H54 (cell line): ENCODE data around the gene RUSF1.
"Not testable (repeated sequence)": the region's sequence is repeated elsewhere in the genome, so short reads cannot be mapped to it uniquely, and the experiment has no call there.

ENCODE experiments used
- DNase-seq: peaks from one replicate; pipeline ENCODE4 v3.0.0; 2011; ENCODE audit warnings: low spot score, mixed read lengths; ENCODE audit not compliant: insufficient read length
- FAIRE-seq: peaks from 3 replicates; lab custom pipeline; 2011; peaks lifted over from hg19 to GRCh38; lab: Jason Lieb, UNC
- POLR2A ChIP-seq: IDR thresholded peaks from 2 replicates; pipeline ENCODE4 v1.6.1; 2011; ENCODE audit warnings: low read depth, mild to moderate bottlenecking, low read length

Gene RUSF1

GRCh38 chr16:31528523-31529107, 20.4 kb upstream of the RUSF1 start:
- no peak for DNase-seq
- no peak for FAIRE-seq
- no peak for TF ChIP-seq POLR2A

- no peak for TF ChIP-seq POLR2A
- FAIRE-seq: no peak
- DNase-seq: no peak
These were observed 19.6 kb upstream of the RUSF1 start, which contains the start of gene AHSP for GRCh38 chr16:31527734-31528274. TSS of gene AHSP (plus strand) at chr16:31527900. CDS start at chr16:31528140, 240 bp downstream.

GRCh38 chr16:31525113-31525512, 16.9 kb upstream of the RUSF1 start:
- FAIRE-seq (no peak), DNase-seq (no peak)
- no peak for TF ChIP-seq POLR2A

- not testable (repeated sequence) for DNase-seq, FAIRE-seq
These were observed 15.6 kb upstream of the RUSF1 start for GRCh38 chr16:31523768-31524167.

- no peak for TF ChIP-seq POLR2A
- no peak for FAIRE-seq
- DNase-seq: no peak
These were observed 13.9 kb upstream of the RUSF1 start for GRCh38 chr16:31522071-31522470.

- FAIRE-seq: no peak
- no peak for DNase-seq
- no peak for TF ChIP-seq POLR2A
These were observed 13.2 kb upstream of the RUSF1 start for GRCh38 chr16:31521368-31521767.

GRCh38 chr16:31519759-31520431, 11.7 kb upstream of the RUSF1 start:
- no peak for DNase-seq
- FAIRE-seq: no peak
- TF ChIP-seq POLR2A: no peak

- TF ChIP-seq POLR2A: no peak
- FAIRE-seq (no peak), DNase-seq (no peak)
These were observed 9.7 kb upstream of the RUSF1 start for GRCh38 chr16:31517800-31518402.

GRCh38 chr16:31513884-31514283, 5.7 kb upstream of the RUSF1 start:
- DNase-seq (no peak), FAIRE-seq (no peak)
- TF ChIP-seq POLR2A: no peak

GRCh38 chr16:31513126-31513525, 4.9 kb upstream of the RUSF1 start:
- no peak for DNase-seq
- no peak for FAIRE-seq
- no peak for TF ChIP-seq POLR2A

GRCh38 chr16:31508706-31509195, 560 bp upstream of the RUSF1 start:
- FAIRE-seq (no peak), DNase-seq (no peak)
- no peak for TF ChIP-seq POLR2A

- no peak for DNase-seq
- no peak for FAIRE-seq
- TF ChIP-seq POLR2A: no peak
These were observed 618 bp downstream of the RUSF1 start for GRCh38 chr16:31507617-31507928.

- FAIRE-seq (no peak), DNase-seq (no peak)
- TF ChIP-seq POLR2A: no peak
These were observed 2.7 kb downstream of the RUSF1 start for GRCh38 chr16:31505483-31505882.

GRCh38 chr16:31504159-31504558, 4.0 kb downstream of the RUSF1 start:
- no peak for FAIRE-seq
- no peak for TF ChIP-seq POLR2A
- no peak for DNase-seq

GRCh38 chr16:31503555-31503954, 4.6 kb downstream of the RUSF1 start:
- not testable (repeated sequence) for FAIRE-seq, DNase-seq
